Type B pancreatic cell (in vitro differentiated cells): ENCODE data around the gene ANLN. TPM values are rescaled to one million over a fixed set of nuclear protein-coding genes. Genes with fewer than 3 reads are reported as not detected.

Experiments
- DNase-seq: peaks from one replicate; pipeline ENCODE4 v3.0.0; 2021; ENCODE audit warnings: mixed read lengths; ENCODE audit not compliant: unreplicated experiment; ENCODE audit errors: extremely low spot score
- H3K27ac Mint-ChIP-seq: 2 replicates; pipeline ENCODE4 v1.8.0; 2021; ENCODE audit warnings: mild to moderate bottlenecking, mixed read lengths
- H3K27me3 Mint-ChIP-seq: 2 replicates; pipeline ENCODE4 v1.8.0; 2021; ENCODE audit warnings: mixed read lengths
- H3K36me3 Mint-ChIP-seq: 2 replicates; pipeline ENCODE4 v1.8.0; 2021; ENCODE audit warnings: mixed read lengths
- H3K4me1 Mint-ChIP-seq: one replicate; pipeline ENCODE4 v1.8.0; 2021; ENCODE audit warnings: mixed read lengths; ENCODE audit not compliant: unreplicated experiment
- H3K4me3 Mint-ChIP-seq: 2 replicates; pipeline ENCODE4 v1.8.0; 2021; ENCODE audit warnings: mild to moderate bottlenecking, mixed read lengths
- H3K9me3 Mint-ChIP-seq: 2 replicates; pipeline ENCODE4 v1.8.0; 2021; ENCODE audit warnings: mixed read lengths
- total RNA-seq: library from RNA; stranded (reverse); gene quantifications from 2 replicates; pipeline ENCODE4 v1.2.1, GENCODE V29; 2021; ENCODE audit warnings: low replicate concordance
- TF ChIP-seq, protein P1 (sequence below): fragments of 200-600 bp; sonication (generic); conservative IDR thresholded peaks from 2 replicates; pipeline ENCODE4 v1.5.0; 2021; ENCODE audit warnings: antibody characterized with exemption, mild to moderate bottlenecking

Gene ANLN
- total RNA-seq, 1 donor from 2014 or later, result 68.3 TPM

DNA sequence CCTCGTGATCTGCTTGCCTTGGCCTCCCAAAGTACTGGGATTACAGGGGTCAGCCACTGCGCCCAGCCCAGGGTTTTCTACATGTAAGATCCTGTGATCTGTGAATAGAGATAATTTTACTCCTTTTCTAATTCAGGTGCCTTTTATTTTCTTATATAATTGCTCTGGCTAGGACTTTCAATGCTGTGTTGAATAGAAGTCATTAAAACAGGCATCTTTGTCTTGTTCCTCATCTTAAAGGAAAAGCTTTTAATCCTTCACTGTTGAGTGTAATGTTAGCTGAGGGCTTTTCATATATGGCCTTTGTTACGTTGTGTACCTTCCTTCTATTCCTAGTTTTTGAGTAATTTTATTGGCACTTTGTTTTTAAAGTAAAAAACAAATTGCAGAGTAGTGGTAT, 26.6 kb downstream of the ANLN start:
- Mint-ChIP-seq H3K9me3 (no peaks in the 10 kb centered on the region), H3K4me3 (no peak overlapping the region), H3K4me1 (no peaks in the 10 kb centered on the region), H3K27ac (no peak overlapping the region), H3K36me3 (peaks cover 12% of the 10 kb centered on the region), H3K27me3 (no peaks in the 10 kb centered on the region)
- no peak for DNase-seq
- TF ChIP-seq, protein P1, sequence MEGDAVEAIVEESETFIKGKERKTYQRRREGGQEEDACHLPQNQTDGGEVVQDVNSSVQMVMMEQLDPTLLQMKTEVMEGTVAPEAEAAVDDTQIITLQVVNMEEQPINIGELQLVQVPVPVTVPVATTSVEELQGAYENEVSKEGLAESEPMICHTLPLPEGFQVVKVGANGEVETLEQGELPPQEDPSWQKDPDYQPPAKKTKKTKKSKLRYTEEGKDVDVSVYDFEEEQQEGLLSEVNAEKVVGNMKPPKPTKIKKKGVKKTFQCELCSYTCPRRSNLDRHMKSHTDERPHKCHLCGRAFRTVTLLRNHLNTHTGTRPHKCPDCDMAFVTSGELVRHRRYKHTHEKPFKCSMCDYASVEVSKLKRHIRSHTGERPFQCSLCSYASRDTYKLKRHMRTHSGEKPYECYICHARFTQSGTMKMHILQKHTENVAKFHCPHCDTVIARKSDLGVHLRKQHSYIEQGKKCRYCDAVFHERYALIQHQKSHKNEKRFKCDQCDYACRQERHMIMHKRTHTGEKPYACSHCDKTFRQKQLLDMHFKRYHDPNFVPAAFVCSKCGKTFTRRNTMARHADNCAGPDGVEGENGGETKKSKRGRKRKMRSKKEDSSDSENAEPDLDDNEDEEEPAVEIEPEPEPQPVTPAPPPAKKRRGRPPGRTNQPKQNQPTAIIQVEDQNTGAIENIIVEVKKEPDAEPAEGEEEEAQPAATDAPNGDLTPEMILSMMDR, result no peak

DNA sequence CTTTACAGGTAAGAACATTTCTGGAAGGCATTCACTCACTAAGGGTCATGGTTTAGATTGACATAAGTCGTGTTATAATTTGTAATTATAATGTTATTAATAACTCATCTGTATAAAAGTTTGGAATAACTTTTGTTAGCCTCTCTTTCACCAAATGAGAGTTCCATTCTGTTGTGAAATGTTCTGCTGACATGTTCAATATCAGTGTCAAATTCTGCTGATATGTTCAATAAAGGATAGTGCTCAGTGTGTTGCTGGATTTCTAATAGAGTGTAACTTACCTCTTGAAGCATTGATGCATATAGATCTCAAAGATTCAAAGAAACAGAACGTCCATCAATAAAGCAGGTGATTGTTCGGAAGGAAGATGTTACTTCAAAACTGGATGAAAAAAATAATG, 30.6 kb downstream of the ANLN start:
- TF ChIP-seq, protein P1, result no peak
- Mint-ChIP-seq H3K36me3 (peaks cover 18% of the 10 kb centered on the region), H3K4me1 (no peaks in the 10 kb centered on the region), H3K9me3 (no peaks in the 10 kb centered on the region), H3K27me3 (no peaks in the 10 kb centered on the region), H3K27ac (no peak overlapping the region), H3K4me3 (no peak overlapping the region)
- no peak for DNase-seq

DNA sequence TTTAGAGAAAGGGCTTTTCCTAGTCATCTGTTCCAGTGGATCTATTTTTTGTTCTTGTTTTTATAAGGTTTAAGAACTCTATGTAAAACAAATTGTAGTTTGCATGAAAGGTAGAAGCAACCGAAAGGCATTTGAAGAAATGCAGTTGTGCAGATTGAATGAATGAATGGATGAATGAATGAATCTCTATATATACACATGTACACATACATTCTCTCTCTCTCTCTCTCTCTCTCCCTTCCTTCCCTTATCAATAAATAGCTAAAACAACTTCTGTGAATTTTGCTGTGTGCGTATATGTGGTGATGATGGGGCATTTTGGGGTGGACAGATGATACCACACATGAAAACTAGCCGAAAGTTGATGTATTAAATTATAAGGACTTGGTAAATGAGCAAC, 32.4 kb downstream of the ANLN start:
- no peak for DNase-seq
- TF ChIP-seq, protein P1, result no peak
- H3K36me3 Mint-ChIP-seq, result peaks cover 18% of the 10 kb centered on the region
- H3K27me3 Mint-ChIP-seq, result no peaks in the 10 kb centered on the region
- no peaks in the 10 kb centered on the region for H3K9me3 Mint-ChIP-seq
- no peaks in the 10 kb centered on the region for H3K4me1 Mint-ChIP-seq
- no peak overlapping the region for H3K27ac Mint-ChIP-seq
- no peak overlapping the region for H3K4me3 Mint-ChIP-seq

DNA sequence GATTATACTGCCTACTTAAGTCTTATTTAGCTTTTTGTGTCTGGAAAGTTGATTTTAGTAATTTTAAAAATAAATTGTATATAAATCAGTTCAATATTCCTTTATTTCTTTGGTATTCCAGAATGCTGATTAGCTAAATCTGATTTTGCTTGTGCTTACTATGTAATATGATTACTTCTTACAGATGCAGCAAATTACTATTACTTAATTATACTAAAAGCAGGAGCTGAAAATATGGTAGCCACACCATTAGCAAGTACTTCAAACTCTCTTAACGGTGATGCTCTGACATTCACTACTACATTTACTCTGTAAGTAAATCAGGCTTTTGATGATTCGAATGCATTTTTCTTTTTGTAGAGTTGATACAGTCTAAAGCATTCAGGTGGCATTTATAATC, 34.0 kb downstream of the ANLN start:
- H3K27ac Mint-ChIP-seq, result no peak overlapping the region

DNA sequence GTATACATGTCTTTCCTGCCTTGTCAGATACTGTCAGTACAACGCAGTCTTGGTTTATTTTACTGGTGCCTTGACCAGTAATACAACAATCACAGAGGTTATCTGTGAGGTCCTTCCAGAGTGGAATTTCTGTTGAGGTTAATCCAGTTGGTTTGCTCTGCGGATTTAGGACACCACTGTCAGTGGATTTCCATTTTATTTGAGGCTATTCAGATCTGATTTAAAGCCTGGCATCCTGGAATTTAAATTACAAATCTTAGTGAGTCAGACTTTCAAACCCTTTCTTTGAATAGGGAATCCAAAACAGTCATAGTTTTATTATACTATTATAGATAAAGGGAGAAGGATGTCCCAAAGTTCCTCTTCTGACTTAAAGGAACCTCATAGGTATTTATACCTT, 40.5 kb downstream of the ANLN start:
- H3K27ac Mint-ChIP-seq, result no peak overlapping the region
- TF ChIP-seq, protein P1, result no peak
- H3K27me3 Mint-ChIP-seq, result no peaks in the 10 kb centered on the region
- peaks cover 32% of the 10 kb centered on the region for H3K36me3 Mint-ChIP-seq
- no peak for DNase-seq
- no peaks in the 10 kb centered on the region for H3K4me1 Mint-ChIP-seq
- H3K9me3 Mint-ChIP-seq, result no peaks in the 10 kb centered on the region
- no peak overlapping the region for H3K4me3 Mint-ChIP-seq

More for the DNA sequence above, 34.0 kb downstream of the ANLN start:
- Mint-ChIP-seq H3K36me3 (peaks cover 18% of the 10 kb centered on the region), H3K4me1 (no peaks in the 10 kb centered on the region), H3K9me3 (no peaks in the 10 kb centered on the region), H3K27me3 (no peaks in the 10 kb centered on the region), H3K4me3 (no peak overlapping the region)
- TF ChIP-seq, protein P1, result no peak
- DNase-seq, result no peak

DNA sequence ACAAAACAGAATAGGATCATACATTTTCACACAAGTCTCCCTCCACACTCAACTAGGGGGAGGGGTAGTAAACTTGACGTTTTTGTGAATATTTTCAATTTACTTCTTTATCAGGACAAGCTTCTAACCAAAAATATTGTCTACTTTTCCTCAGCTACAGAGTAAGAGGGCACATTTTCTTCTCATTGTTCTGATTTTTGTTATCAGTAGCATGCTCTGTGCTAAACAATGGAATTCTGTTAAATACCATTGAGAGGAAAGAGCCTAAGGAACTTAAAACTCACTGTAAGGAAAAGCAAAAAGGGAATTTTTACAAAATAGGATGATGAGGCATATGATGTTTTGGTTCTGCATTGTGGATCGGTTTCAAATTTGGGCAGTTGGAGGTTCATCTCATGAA, 41.2 kb downstream of the ANLN start:
- TF ChIP-seq, protein P1, result no peak
- Mint-ChIP-seq H3K4me3 (no peak overlapping the region), H3K36me3 (peaks cover 34% of the 10 kb centered on the region), H3K27me3 (no peaks in the 10 kb centered on the region), H3K27ac (no peak overlapping the region), H3K4me1 (no peaks in the 10 kb centered on the region), H3K9me3 (no peaks in the 10 kb centered on the region)
- no peak for DNase-seq
